K562 (cell line): Measurements from ENCODE around the gene CDK9. TPM values are rescaled to one million over a fixed set of nuclear protein-coding genes. Genes with fewer than 3 reads are reported as not detected.

ENCODE experiments used
- ADNP ChIP-seq: fragments of 200-800 bp; sonication (Bioruptor generic); IDR thresholded peaks from 2 replicates; pipeline ENCODE4 v1.6.1; 2016; ENCODE audit warnings: missing genetic modification characterization, missing compliant biosample characterization
- ATF1 ChIP-seq, 2 experiments: fragments of 450-650 bp in 1 of 2; IDR thresholded peaks; 2 replicates each; pipeline ENCODE4 v1.6.1; 2016; ENCODE audit warnings: missing compliant biosample characterization in 1 of 2, missing genetic modification characterization in 1 of 2
- BCOR ChIP-seq: fragments of 450-650 bp; IDR thresholded peaks from 2 replicates; pipeline ENCODE4 v1.6.1; 2016
- BRD4 ChIP-seq: fragments of 200-600 bp; sonication (generic); IDR thresholded peaks from 2 replicates; pipeline ENCODE4 v1.6.1; 2017; ENCODE audit warnings: inconsistent platforms
- CBX5 ChIP-seq: IDR thresholded peaks from 2 replicates; pipeline ENCODE4 v1.6.1; 2014; ENCODE audit warnings: low read depth, borderline replicate concordance
- CREBBP ChIP-seq: IDR thresholded peaks from one replicate; pipeline ENCODE4 v1.6.1; 2012; ENCODE audit warnings: low read depth, mild to moderate bottlenecking, control low read depth, inconsistent platforms, low read length
- ELK1 ChIP-seq: sonication (generic); formaldehyde crosslinking; IDR thresholded peaks from 2 replicates; pipeline ENCODE4 v1.8.1; 2022; ENCODE audit warnings: missing genetic modification reagents
- GMEB1 ChIP-seq: fragments of 250-450 bp; sonication (Bioruptor Pico); IDR thresholded peaks from 2 replicates; pipeline ENCODE4 v1.4.0; 2020; ENCODE audit warnings: mild to moderate bottlenecking
- HDAC3 ChIP-seq: fragments of 450-650 bp; IDR thresholded peaks from 2 replicates; pipeline ENCODE4 v1.6.1; 2018; ENCODE audit warnings: borderline replicate concordance, mild to moderate bottlenecking, moderate library complexity; ENCODE audit not compliant: partially characterized antibody
- MCM3 ChIP-seq: fragments of 450-650 bp; IDR thresholded peaks from 2 replicates; pipeline ENCODE4 v1.6.1; 2016
- MYBL2 ChIP-seq, 2 experiments: fragments of 450-650 bp in 1 of 2; sonication (generic) in 1 of 2; formaldehyde crosslinking in 1 of 2; IDR thresholded peaks; 2 replicates each; pipeline versions ENCODE4 v1.6.1 to v1.8.1; 2017 to 2022; ENCODE audit warnings: borderline replicate concordance in 1 of 2, inconsistent platforms in 1 of 2, low read depth in 1 of 2, mild to moderate bottlenecking in 1 of 2, missing genetic modification reagents in 1 of 2, moderate library complexity in 1 of 2
- NKRF ChIP-seq: fragments of 450-650 bp; IDR thresholded peaks from 2 replicates; pipeline ENCODE4 v1.6.1; 2016; ENCODE audit warnings: borderline replicate concordance
- SLC30A9 ChIP-seq: fragments of 250-450 bp; sonication (Bioruptor Pico); IDR thresholded peaks from 2 replicates; pipeline ENCODE4 v1.8.0; 2022; ENCODE audit warnings: mild to moderate bottlenecking, moderate library complexity
- SMAD4 ChIP-seq: fragments of 250-450 bp; sonication (Bioruptor Pico); conservative IDR thresholded peaks from 2 replicates; pipeline ENCODE4 v1.8.0; 2021; ENCODE audit warnings: inconsistent platforms, mild to moderate bottlenecking, moderate library complexity
- SNRNP70 ChIP-seq: fragments of 200-400 bp; formaldehyde crosslinking; optimal IDR thresholded peaks from 2 replicates; pipeline ENCODE3; 2017; ENCODE audit warnings: low read depth, low read length
- SUPT5H ChIP-seq: fragments of 450-650 bp; IDR thresholded peaks from 2 replicates; pipeline ENCODE4 v1.6.1; 2016
- THRB ChIP-seq: fragments of 450-650 bp; formaldehyde crosslinking; conservative IDR thresholded peaks from 2 replicates; pipeline ENCODE4 v1.4.0; 2022; ENCODE audit warnings: mild to moderate bottlenecking, missing genetic modification characterization
- TRIM24 ChIP-seq, 2 experiments: fragments of 450-650 bp; IDR thresholded peaks; 2 replicates each; pipeline ENCODE4 v1.6.1; 2016
- ZFPM2 ChIP-seq: fragments of 250-450 bp; sonication (Bioruptor Pico); IDR thresholded peaks from 2 replicates; pipeline ENCODE4 v1.5.1; 2022; ENCODE audit warnings: mild to moderate bottlenecking
- ZFX ChIP-seq: sonication (generic); formaldehyde crosslinking; IDR thresholded peaks from 2 replicates; pipeline ENCODE4 v1.8.0; 2022; ENCODE audit warnings: mild to moderate bottlenecking, missing genetic modification reagents, moderate library complexity
- ZNF12 ChIP-seq: sonication (generic); formaldehyde crosslinking; IDR thresholded peaks from 2 replicates; pipeline ENCODE4 v1.4.0; 2020; ENCODE audit warnings: mild to moderate bottlenecking, missing genetic modification reagents
- ZNF140 ChIP-seq: fragments of 250-450 bp; sonication (Bioruptor Pico); IDR thresholded peaks from 2 replicates; pipeline ENCODE4 v1.8.0; 2021; ENCODE audit warnings: moderate library complexity, mild to moderate bottlenecking, inconsistent platforms
- ZNF41 ChIP-seq: fragments of 250-450 bp; sonication (Bioruptor Pico); conservative IDR thresholded peaks from 2 replicates; pipeline ENCODE4 v1.4.0; 2020; ENCODE audit warnings: mild to moderate bottlenecking
- ZZZ3 ChIP-seq: fragments of 450-650 bp; IDR thresholded peaks from 2 replicates; pipeline ENCODE4 v1.6.1; 2016; ENCODE audit warnings: antibody characterized with exemption, mild to moderate bottlenecking, moderate library complexity
- polyA plus RNA-seq, 8 experiments: library from polyadenylated mRNA; depleted of rRNA in 4 of 8; stranded (reverse) in 5 of 8; unstranded in 3 of 8; fragments of >200 nt; fragmentation: Nextera tagmentation in 2 of 8; fragmentation: Illumina TruSeq in 1 of 8; extraction: Ambion mirVana in 2 of 8; extraction: Trizol in 1 of 8; gene quantifications; 2 replicates each; pipeline versions ENCODE4 v1.2.1 to v1.2.3, GENCODE V29; 2011 to 2014; ENCODE audit warnings: inconsistent platforms in 1 of 8, missing spikeins in 1 of 8
- total RNA-seq, 7 experiments: library from RNA; depleted of rRNA in 6 of 7; stranded (reverse); fragments of >200 nt in 6 of 7; fragmentation: Illumina TruSeq in 2 of 7; extraction: Trizol in 2 of 7; gene quantifications; 2 replicates each; pipeline versions ENCODE4 v1.2.1 to v1.2.3, GENCODE V29; 2011 to 2021; ENCODE audit warnings: low replicate concordance in 1 of 7

Gene CDK9
- total and polyA plus RNA-seq, 9 of the 15 experiments (the other 6 are each of a cell fraction or from before 2014, with no cell fraction given): 4.2 to 78.6 (median 33.0) TPM

GRCh38 chr9:127825319-127826051 lies 39.7 kb downstream of the CDK9 start (continued):
- TF ChIP-seq ZFX (CRISPR knock-in tag) (peak; percentile 69; the same call in 1 of the 2 replicates), ADNP (no peak), ELK1 (no peak), ZNF41 (CRISPR knock-in tag) (no peak), MYBL2 (IDR thresholded peaks at IDR 0.05; ENCODE audit: low read depth) (no peak), MYBL2 (CRISPR knock-in tag; IDR thresholded peaks at IDR 0.05; ENCODE audit: borderline replicate concordance) (no peak), THRB (no peak), SNRNP70 (no peak), CBX5 (no peak), BRD4 (no peak), HDAC3 (no peak), TRIM24 (IDR thresholded peaks at IDR 0.05) (no peak), SMAD4 (CRISPR knock-in tag) (no peak), ZFPM2 (CRISPR knock-in tag) (no peak), ZZZ3 (no peak), MCM3 (no peak), NKRF (no peak), GMEB1 (CRISPR knock-in tag) (no peak), ZNF140 (no peak), ZNF12 (CRISPR knock-in tag) (no peak), BCOR (no peak), SUPT5H (no peak), CREBBP (no peak), ATF1 (CRISPR knock-in tag; IDR thresholded peaks at IDR 0.05) (no peak), ATF1 (tag; IDR thresholded peaks at IDR 0.05) (no peak), SLC30A9 (CRISPR knock-in tag) (no peak)
